ENCODE results near the gene RAB6B.
"Not testable (repeated sequence)": the region's sequence is repeated elsewhere in the genome, so short reads cannot be mapped to it uniquely, and the experiment has no call there.

Gene RAB6B

DNA sequence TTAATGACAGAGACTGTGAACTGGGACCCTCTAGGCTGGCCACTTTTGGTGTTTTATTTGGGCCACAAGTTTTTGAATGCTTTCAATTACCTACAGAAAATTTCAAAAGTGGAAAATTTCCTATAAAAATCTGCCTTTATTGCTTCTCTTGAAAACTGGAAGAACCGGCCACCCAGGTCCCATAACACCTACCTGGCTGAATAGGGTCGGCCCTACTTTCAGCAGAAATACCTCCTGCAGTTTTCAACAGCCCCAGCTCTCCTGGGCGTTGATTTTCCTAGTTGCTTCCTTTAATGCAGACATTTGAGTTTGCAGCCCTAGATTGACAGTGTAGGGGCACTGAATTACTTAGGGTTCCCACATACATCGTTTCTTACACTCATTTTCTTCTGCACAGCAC is 90.8 kb downstream of the RAB6B start:
- no peak for DNase-seq

DNA sequence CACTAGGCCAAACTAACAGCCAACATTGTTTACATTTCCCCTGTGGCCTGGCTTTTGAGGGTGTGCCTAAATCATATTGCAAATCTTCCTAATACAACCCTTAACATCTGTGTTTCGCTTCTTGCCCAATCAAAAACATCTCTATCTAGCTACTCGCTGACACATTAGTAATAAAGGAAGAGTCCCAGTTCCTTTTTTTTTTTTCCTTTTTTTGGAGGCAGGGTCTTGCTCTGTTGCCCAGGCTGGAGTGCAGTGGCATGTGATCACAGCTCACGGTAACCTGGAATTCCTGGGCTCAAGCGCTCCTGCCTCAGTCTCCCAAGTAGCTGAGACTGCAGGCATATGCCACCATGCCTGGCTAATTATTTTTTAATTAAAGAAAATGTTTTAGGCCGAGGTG is 92.2 kb downstream of the RAB6B start:
- DNase-seq, result no peak

DNA sequence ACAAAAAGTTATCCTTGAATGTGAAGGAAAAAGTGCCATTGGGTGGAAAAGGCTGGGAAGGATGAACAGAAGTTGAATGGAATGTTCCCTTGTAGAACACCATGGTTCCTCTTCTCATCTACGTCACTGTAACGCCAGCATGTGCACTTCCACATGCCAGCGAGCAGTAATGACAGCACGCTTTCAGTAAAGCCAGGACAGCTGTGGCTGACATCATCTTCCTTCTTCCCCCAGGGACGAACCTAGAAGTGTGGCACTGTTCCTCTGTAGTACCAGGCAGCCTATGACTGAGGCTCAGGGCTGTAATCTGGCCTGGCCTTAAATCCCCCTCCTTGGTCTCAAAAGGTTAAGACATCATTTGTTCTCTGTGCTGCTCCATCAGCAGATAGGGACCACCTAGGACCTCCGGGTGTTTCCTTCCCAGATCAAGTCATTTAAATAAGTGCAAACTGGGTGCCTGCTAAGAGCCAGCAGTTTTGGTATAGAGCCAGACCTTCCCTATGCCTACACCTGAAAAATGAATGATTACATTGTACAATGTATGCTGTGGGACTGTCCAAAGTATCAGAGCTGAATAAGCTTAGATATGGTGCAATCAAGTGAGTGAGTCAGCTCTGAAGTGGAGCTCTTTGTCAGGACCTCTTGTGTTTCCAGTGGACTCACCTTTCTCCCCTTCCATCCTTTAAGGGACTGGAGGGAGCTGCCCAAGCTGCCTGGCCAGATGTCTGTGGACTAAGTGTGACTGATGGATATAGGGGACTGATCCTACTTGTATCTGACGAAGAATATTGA is 95.7 kb downstream of the RAB6B start:
- DNase-seq, result no peak

- DNase-seq, result no peak
These were observed 98.1 kb downstream of the RAB6B start for GRCh38 chr3:133797396-133798105.

- DNase-seq, result no peak
These were observed 103.4 kb downstream of the RAB6B start for GRCh38 chr3:133792171-133792763.

GRCh38 chr3:133788024-133788423 is 107.7 kb downstream of the RAB6B start:
- no peak for DNase-seq

DNA sequence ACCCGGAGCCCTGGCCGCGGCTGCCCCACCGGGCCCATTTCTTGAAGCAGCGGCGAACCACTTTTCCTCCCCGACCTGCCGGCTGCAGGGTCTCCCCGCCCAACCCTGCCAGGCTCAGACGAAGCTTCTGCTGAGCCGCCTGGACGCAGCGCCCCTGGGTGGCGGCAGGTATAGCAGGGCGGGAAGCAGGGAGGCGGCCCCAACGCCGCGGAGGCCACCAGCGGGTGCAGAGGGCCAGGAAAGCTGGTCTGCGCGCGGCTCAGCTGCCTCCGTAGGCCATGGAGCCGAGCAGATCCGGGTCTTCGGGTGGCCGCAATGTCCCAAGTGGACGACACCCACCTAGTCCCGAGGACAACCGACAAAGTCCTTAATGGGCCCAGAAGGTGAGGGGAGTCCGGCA is 111.9 kb downstream of the RAB6B start:
- DNase-seq, result no peak

DNA sequence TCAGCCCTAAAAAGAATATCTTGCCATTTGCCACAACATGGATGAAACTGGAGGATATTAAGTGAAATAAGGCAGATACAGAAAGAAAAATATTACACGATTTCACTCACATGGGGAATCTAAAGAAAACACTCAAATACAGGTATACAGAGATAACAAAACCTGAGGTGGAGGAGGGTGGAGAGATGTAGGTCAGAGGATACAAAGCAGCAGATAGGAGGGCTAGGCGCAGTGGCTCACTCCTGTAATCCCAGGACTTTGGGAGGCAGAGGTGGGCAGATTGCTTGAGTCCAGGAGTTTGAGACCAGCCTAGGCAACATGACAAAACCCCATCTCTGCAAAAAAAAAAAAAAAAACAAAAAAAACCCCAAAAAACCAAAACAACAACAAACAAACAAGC is 113.2 kb downstream of the RAB6B start:
- DNase-seq, result no peak

DNA sequence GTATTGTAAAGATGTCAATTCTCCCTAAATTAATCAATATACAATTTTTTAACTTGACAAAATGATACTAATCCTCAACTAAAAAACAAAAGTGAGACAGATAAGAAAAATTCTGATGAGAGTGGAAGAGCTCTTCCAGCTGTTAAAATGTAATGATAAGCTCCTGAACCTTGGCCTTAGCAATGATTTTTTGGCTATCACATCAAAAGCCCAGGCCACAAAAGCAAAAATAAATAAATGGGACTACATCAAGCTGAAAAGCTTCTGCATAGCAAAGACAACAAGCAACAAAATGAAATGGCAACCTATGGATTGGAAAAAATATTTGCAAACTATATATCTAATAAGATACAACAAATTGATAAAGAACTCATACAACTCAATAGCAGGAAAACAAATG is 114.1 kb downstream of the RAB6B start:
- no peak for DNase-seq

DNA sequence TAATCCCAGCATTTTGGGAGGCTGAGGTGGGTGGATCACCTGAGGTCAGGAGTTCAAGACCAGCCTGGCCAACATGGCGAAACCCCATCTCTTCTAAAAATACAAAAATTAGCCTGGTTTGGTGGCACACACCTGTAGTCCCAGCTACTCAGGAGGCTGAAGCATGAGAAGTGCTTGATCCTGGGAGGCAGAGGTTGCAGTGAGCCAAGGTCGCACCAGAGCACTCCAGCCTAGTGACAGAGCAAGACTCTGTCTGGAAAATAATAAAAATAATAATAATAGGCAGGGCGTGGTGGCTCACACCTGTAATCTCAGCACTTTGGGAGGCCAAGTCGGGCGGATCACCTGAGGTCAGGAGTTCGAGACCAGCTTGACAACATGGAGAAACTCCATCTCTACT is 114.9 kb downstream of the RAB6B start:
- DNase-seq, result not testable (repeated sequence)

GRCh38 chr3:133779626-133780203 is 116.0 kb downstream of the RAB6B start:
- DNase-seq, result no peak

- DNase-seq, result no peak
These were observed 117.7 kb downstream of the RAB6B start for GRCh38 chr3:133777807-133778568.

DNA sequence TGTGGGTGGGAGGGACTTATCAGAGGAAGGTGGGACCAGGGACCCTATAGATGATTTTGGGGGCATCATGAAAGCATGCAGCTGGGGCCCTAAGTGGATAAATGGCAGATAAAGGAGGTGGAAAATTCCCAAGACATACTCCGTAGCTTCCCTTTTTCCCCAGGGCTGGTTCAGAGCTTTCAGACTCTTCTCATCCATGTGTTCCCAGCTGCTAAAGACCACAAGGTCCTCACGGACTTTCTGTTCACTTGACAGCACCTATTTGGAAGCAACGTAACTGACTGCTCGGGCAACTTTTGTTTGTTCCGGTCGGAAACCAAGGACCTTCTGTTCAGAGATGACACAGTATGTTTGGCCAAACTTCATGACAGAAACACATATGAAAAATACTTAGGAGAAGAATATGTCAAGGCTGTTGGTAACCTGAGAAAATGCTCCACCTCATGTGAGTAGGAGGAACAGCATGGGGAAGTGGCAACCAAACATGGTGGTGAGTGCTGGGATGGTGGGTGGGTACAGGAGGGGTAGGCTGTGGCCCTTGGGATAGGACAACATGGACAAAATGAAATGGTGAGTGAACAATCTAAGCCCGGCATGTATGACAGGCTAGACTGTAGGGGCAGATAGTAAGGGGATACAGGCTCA is 118.8 kb downstream of the RAB6B start:
- DNase-seq, result no peak

DNA sequence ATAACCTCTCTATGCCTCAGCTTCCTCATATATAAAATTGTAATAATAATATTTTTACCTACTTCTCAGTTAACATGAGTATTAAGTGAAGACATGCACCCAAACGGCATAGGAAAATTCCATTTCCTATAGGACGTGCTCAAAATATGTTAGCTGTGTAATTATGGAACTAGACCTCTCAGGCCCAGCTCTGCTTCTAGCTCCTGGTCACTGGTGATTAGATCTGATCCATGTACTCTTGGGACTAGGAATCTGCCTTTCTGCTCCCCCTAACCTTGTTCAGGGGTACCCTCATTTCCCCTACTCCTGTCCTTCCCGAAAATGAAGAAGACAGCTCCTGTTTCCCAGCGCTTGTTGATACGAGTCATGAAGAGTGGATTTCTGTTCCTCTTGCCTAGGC is 119.8 kb downstream of the RAB6B start:
- DNase-seq, result no peak

DNA sequence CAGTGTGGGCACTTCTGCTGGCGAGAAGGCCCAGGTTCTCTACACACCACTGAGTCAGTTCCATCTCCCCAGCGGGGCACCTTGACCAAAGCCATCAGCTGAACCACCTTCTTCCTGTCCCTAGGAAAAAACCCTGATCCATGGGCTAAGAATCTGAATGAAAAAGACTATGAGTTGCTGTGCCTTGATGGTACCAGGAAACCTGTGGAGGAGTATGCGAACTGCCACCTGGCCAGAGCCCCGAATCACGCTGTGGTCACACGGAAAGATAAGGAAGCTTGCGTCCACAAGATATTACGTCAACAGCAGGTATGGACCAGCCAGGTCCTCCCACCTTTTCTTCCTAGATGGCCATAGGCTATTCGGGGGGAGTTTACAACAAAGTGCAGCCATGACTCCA is 120.4 kb downstream of the RAB6B start:
- DNase-seq, result no peak
